NCI-H2081 (cell line): ENCODE measurements around the gene CPLX3.

Experiments
- DNase-seq, 2 experiments: peaks; one replicate each; lab custom pipeline; 2025; lab: John Stamatoyannopoulos, UW

Gene CPLX3

GRCh38 chr15:74788042-74788682 is 38.3 kb upstream of the CPLX3 start:
- no peak for DNase-seq

DNA sequence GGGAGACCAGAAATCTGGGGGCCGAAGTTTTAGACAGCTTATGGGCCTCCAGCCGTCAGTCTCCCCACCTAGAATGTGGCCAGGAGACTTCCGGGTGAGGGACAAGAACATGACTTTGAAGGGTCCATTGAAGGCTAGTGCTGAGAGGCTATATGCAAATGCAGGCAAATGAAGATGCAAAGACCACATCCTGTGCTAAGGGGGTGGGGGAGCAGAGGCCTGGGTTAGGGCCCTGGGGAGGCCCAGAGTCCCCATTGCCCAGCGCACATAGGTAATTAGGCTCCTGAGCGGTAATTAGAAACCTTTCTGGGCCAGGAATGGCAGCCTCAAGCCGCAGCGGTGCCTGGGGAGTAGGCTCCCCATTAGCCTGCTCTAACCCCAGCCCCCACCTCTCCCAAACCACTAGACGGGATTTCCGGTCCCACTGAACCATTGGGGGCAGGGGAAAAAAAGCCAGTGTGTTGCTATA is 37.7 kb upstream of the CPLX3 start:
- DNase-seq: no peak

GRCh38 chr15:74789171-74789631 is 37.2 kb upstream of the CPLX3 start:
- DNase-seq: no peak

DNA sequence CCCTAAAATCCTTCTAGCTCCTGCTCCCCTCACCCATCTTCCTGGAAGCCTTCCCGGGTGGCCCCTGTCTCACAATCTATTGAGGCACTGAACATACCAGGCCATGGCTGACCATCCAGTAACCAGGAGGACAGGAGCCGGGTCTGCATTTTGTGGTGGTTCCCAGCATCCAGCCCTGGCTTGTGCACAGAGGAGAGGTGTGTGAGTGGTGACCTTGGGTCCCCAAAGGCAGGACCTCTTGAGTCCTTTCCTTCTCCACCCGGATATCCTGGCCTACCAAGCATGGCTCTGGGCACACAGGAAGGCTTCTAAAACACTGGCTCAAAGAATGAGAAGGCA is 36.7 kb upstream of the CPLX3 start:
- DNase-seq: no peak

DNA sequence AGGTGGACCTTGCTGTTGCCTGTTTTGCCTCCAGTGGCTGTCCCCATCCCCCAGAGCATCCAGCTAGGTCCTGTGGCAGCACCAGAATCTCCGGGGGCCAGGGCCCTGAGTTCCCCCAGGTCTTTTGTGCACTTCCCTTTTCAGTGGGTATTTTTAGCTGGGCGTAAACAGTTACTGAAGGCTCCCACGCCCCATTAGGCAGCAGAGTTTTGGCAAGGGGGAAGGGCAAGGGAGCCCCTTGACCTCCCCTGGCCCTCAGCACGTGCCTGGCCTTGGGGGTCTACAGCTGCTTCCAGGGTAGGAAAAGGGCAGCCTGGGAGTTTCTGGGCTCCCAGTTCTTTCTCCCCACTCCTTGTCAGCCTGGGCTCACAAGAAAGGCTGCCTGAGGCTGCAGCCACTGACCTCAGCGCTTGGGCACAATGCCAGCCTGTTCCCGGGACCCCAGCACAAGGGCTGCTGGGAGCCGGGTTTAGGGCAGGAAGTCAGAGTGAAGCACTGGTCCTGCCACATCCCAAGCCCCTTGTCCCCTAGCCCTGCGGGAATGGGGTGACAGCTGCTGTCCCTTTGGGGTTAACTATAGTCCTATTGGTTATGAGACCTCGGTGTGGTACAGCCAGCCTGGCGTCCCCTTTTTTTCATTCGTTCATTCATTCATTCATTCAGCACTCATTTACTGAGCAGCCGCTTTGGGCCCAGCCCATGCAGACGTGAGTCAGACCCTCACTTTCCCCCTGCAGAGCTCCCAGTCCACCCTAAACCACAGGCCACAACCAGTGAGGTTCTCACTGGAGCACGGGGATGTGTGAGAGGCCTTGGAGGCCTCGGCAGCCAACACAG is 36.1 kb upstream of the CPLX3 start:
- no peak for DNase-seq

GRCh38 chr15:74791007-74791406 is 35.4 kb upstream of the CPLX3 start:
- DNase-seq: no peak

GRCh38 chr15:74791667-74792066 is 34.8 kb upstream of the CPLX3 start:
- no peak for DNase-seq

GRCh38 chr15:74792227-74793016 is 34.0 kb upstream of the CPLX3 start:
- DNase-seq: no peak

- no peak for DNase-seq
Measured at GRCh38 chr15:74793135-74794028, 33.0 kb upstream of the CPLX3 start.

DNA sequence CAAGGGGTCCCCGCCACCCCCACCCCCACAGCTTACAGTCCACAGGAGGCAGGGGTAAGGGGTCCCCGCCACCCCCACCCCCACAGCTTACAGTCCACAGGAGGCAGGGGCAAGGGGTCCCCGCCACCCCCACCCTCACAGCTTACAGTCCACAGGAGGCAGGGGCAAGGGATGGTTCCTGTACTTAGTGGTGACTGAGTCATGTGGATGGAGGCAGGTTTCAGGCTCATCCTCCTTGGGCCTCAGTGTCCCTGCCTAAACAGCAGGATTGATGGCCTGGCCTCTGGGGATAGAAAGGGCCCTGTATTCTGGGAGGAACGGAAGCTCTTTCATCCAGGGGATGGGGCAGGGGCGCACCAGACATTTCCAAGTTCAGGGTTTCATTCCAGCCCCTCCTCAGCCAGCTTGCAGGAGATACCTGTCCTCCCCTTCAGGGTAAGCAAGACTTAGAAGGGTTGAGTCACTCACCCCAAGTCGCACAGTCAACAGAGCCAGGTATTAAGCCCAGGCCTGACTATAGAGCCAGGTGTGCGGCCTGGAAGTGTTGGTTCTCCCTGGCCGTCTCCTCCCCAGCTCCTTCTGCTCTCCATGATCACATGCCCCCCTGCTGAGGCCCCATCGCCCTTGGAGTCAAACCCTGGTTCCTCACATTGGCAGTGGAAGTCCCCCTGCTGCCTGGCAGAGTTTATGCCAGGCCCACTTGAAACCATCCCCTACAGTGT is 32.0 kb upstream of the CPLX3 start:
- DNase-seq: no peak

DNA sequence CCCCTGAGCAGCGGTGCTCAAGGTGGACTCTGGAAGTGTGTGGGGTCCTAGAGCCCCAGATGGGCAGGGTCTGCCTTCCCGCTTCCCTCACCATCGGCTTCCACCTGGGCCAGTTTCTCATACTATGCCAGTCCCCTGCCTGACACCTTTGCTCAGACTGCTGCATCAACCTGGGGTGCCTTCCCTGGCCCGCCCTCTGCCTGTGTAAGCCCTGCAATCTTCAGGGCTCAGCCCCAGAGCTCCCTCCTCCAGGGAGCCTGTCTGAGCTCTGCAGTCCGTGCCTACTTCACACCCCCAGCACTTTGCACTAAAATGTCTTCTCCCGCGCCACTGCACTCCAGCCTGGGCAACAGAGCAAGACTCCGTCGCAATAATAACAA is 31.5 kb upstream of the CPLX3 start:
- no peak for DNase-seq

DNA sequence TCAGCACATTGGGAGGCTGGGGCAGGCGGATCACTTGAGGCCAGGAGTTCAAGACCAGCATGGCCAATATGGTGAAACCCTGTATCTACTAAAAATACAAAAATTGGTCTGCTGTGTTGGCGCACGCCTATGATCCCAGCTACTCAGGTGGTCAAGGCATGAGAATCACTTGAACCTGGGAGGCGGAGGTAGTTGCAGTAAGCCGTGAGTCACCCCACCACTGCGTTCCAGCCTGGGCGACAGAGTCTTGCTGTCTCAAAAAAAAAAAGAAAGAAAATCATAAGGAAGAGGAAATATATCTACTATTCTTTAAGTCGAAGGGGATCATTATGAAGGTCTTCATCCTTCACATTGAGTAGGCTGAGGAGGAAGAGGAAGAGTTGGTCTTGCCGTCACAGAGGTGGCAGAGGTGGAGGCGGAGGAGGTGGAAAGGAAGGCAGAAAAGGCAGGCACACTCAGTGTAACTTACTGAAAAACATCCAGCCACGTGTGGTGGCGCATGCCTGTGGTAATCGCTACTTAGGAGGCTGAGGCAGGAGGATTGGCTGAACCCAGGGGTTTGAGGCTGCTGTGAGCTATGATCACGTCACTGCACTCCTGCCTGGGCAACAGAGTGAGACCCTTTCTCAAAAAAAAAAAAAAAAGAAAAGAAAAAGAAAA is 30.3 kb upstream of the CPLX3 start:
- DNase-seq: no peak

DNA sequence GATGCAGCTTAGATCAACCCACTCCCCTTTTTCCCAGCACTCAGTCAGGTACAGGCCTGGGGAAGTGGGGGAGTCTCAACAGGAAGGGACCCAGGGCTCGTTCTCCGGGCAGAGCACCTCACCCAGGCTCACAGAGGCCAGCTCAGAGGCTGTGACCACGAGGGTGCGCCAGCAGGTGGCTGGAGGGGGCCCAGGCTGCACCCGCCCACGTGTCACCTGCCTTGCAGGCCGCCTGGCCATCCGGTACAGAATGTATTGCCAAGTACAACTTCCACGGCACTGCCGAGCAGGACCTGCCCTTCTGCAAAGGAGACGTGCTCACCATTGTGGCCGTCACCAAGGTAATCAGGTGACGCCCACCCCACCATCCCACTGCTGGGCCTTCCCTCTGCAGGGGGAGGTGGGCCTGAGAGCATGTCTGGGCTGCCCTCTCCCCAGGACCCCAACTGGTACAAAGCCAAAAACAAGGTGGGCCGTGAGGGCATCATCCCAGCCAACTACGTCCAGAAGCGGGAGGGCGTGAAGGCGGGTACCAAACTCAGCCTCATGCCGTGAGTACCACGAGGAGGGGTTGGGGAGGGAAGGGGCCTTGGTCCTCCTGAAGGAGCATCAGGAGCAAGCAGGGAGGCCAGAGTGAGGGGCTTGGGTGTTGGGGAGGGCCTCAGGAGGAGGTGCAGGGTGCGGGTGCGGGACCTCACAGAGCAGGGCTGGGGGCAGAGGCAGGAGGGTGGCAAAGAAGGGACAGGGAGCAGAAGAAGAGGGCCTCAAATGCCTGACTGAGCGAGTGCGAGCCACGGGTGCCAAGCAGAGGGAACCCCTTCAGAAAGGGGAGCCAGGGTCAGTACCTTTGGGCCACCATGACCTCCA is 27.8 kb upstream of the CPLX3 start:
- no peak for DNase-seq

GRCh38 chr15:74799255-74799855 is 27.1 kb upstream of the CPLX3 start:
- no peak for DNase-seq

DNA sequence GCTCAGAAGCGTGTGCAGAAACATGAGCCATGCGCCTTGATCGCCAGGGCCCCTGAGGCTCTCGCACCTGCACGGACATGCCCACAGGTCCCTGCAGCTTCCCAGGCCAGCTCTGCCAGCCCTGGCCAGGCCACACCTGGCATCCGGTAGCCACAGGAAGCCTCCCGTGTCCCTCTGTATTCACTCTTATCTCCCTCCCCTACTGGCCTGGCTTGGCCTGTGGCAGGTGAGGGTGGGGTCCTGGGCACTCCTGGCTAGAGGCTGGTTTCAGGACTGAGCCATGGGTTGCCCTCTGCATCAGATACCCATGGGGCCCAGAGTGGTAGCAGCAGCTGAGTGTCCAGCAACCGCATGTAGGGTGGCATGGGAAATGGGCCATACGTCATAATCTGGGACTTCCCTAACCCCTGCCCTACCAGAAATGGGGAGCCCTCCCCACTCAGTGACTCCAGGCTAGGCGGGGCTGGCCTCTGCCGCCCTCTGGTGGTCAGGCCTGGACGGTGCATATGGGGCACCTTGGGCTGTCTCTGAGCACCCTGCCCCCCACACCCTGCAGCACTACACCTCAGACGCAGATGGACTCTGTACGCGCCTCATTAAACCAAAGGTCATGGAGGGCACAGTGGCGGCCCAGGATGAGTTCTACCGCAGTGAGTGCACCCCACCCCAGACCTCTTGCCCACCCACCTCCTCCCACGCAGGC is 26.4 kb upstream of the CPLX3 start:
- DNase-seq: peak; percentile 57 to 60

DNA sequence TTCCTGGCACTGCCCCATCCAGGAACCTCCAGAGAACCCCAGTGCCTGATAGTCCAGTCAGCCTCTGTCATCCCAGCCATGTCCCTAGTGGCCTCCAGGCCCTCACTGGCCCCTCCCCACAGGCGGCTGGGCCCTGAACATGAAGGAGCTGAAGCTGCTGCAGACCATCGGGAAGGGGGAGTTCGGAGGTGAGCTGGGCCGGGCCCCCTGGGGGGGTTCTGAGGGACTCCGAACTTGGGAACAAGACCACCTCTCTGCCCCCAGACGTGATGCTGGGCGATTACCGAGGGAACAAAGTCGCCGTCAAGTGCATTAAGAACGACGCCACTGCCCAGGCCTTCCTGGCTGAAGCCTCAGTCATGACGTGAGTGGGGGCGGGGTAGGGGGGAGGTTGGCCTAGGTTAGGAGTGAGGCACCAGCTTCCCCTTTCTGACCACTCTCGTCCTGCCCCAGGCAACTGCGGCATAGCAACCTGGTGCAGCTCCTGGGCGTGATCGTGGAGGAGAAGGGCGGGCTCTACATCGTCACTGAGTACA is 25.8 kb upstream of the CPLX3 start:
- no peak for DNase-seq

DNA sequence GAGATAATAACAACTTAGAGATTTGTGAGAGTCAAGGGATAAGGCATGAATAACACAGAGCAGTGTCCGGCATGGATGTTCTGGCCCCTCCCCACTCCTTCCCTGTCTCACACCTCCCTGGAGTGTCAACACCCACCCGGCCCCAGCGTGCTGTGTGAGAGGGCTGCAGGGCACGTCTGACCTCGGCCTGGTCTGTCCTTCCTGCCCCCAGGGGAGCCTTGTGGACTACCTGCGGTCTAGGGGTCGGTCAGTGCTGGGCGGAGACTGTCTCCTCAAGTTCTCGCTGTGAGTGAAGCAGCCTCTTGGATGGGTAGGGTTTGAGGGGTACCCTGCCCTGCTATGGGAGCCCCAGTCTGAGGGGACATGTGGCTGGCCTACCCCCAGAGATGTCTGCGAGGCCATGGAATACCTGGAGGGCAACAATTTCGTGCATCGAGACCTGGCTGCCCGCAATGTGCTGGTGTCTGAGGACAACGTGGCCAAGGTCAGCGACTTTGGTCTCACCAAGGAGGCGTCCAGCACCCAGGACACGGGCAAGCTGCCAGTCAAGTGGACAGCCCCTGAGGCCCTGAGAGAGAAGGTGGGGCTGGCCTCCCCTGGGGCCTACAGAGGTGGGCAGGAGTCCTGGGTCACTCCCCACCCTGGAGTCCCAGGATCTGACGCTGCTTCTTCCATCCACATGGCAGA is 25.0 kb upstream of the CPLX3 start:
- DNase-seq: no peak

DNA sequence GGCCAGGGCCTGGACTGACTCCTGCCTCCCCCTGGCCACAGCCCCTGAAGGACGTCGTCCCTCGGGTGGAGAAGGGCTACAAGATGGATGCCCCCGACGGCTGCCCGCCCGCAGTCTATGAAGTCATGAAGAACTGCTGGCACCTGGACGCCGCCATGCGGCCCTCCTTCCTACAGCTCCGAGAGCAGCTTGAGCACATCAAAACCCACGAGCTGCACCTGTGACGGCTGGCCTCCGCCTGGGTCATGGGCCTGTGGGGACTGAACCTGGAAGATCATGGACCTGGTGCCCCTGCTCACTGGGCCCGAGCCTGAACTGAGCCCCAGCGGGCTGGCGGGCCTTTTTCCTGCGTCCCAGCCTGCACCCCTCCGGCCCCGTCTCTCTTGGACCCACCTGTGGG is 24.1 kb upstream of the CPLX3 start:
- no peak for DNase-seq
